Measurements from ENCODE around the gene ARHGEF3. TPM values are rescaled to one million over a fixed set of nuclear protein-coding genes. Genes with fewer than 3 reads are reported as not detected.

Gene ARHGEF3
- total RNA-seq, 4 donors from 2014 or later: 15.9 to 79.4 (median 44.8) TPM

GRCh38 chr3:56680054-56680580, 121.6 kb downstream of the ARHGEF3 start:
- no peak overlapping the region for H3K27ac ChIP-seq
- intact Hi-C loops (cut with DNase I; ENCODE audit: low total_unique reads): no loop called here
- H3K36me3 ChIP-seq: no peaks in the 10 kb centered on the region
- H3K9me3 ChIP-seq: no peaks in the 10 kb centered on the region
- H3K27me3 ChIP-seq: no peaks in the 10 kb centered on the region
- peaks cover 0 to 6% of the 10 kb centered on the region in 2 donors for H3K4me1 ChIP-seq
- TF ChIP-seq CTCF (IDR thresholded peaks at IDR 0.05): no peak
- no peak for TF ChIP-seq POLR2A (IDR thresholded peaks at IDR 0.05)
- DNase-seq: no peak
- no peak overlapping the region for H3K4me3 ChIP-seq

Other genes with a start within 250 kb of the ARHGEF3 start
- 10 to 100 TPM; 43.5 to 77.9 (median 65.7) TPM for gene CCDC66, start 244.8 kb downstream of the ARHGEF3 start, total RNA-seq
- gene TASOR, start 118.7 kb downstream of the ARHGEF3 start, total RNA-seq: 100 to 1,000 TPM in 2 of 4 donors, 10 to 100 TPM in 2; 59.2 to 204 (median 85.2) TPM

Data from uterus (tissue), 4 donors.